ENCODE data around the gene USO1. TPM values are rescaled to one million over a fixed set of nuclear protein-coding genes. Genes with fewer than 3 reads are reported as not detected.
A peak's percentile ranks its signal among the peaks of the same experiment; 100 is the strongest.
"Not testable (repeated sequence)": the region's sequence is repeated elsewhere in the genome, so short reads cannot be mapped to it uniquely, and the experiment has no call there.

The USO1 gene
- polyA plus RNA-seq, 1 donor: 78.1 TPM

DNA sequence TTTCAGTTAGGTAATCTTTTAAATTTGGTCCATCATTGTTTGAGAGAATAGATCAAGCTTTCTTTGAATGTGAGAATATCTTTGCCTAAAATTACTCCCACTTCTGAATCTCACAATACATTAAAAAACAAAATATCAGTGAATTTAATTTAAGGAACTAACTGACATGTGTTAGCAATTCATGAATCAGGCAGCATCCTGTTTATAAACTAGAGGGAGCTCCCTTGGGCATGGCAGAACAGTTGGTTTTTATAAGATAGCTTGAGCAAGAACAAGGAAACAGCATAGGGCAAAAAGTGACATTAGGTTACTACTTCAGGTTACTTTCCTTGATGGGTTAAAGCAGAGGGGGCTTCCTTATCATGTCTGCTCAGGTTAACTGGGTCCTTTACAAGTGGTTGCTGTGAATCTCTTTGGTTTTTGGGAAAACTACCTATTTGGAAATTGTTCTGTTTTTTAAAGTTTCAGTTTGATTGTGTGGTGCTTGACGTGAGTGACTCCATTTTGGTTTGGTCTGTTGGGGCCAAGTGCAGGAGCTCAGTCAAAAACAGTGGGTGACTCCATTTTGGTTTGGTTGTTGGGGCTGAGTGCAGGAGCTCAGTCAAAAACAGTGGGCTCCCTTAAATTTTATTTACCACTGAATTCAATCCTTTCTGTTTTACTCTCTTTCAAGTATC lies 109.9 kb downstream of the USO1 start:
- Histone ChIP-seq H3K4me3 (ENCODE audit: low read length) (no peak overlapping the region), H3K27me3 (ENCODE audit: control insufficient read depth, insufficient read depth, low read length) (no peaks in the 10 kb centered on the region), H3K4me1 (ENCODE audit: control insufficient read depth, insufficient read depth, low read length) (no peaks in the 10 kb centered on the region), H3K27ac (ENCODE audit: low read length) (no peak overlapping the region), H3K36me3 (ENCODE audit: control insufficient read depth, insufficient read depth, low read length) (no peaks in the 10 kb centered on the region), H3K9me3 (ENCODE audit: control insufficient read depth, low read depth, low read length) (no peaks in the 10 kb centered on the region)
- WGBS (ENCODE audit: insufficient coverage, low lambda C conversion rate): no CpG with 5 or more reads among the region's 1 CpG
- DNase-seq: no peak

- H3K36me3 ChIP-seq (ENCODE audit: control insufficient read depth, insufficient read depth, low read length): no peaks in the 10 kb centered on the region
- WGBS (ENCODE audit: insufficient coverage, low lambda C conversion rate): 71% methylated on average over 1 of the region's 2 CpGs
- H3K4me1 ChIP-seq (ENCODE audit: control insufficient read depth, insufficient read depth, low read length): no peaks in the 10 kb centered on the region
- H3K4me3 ChIP-seq (ENCODE audit: low read length): no peak overlapping the region
- DNase-seq: no peak
- H3K27me3 ChIP-seq (ENCODE audit: control insufficient read depth, insufficient read depth, low read length): no peaks in the 10 kb centered on the region
- no peaks in the 10 kb centered on the region for H3K9me3 ChIP-seq (ENCODE audit: control insufficient read depth, low read depth, low read length)
- H3K27ac ChIP-seq (ENCODE audit: low read length): no peak overlapping the region
Observed at GRCh38 chr4:75834772-75835154, 110.4 kb downstream of the USO1 start.

DNA sequence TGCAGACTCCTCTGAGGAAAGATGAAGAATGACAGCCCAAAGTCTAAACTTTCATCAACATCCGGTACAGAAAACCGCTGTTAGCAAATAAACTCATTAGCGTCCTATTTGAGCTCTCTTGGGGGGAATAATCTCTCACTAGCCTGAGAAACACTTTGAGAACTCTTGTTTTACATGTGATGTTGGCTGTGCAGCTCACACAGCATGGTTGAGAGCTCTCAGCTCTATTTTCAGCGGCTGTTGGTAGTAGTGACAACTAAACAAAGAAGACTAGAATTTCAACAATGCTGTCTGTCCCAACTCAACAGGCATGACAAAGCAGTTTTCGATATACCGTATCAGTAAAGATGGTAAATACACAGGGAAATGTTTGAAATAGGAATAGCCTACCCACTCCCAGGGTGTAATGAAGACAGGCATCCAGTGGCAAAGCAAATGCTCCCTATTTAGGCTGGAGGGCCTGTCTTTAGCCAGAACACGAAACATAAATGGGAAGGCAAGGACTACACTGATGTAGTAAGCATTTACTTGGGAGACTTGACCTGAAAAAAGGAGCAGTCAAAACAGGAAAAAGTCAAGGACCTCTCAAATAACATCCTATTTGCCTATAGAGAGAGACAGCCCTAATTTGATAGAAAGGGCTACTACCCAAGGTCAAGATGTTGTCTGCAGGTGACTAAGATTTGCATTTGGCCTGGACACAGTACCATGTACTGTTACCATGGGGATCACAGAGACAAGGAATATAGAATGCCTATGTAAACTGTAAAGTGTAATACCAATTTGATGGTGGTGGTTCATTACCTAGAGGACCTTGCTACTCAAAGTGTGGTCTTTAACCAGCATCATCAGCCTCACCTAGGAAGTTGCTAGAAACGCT lies 117.5 kb downstream of the USO1 start:
- no peaks in the 10 kb centered on the region for H3K9me3 ChIP-seq (ENCODE audit: control insufficient read depth, low read depth, low read length)
- no peak overlapping the region for H3K4me3 ChIP-seq (ENCODE audit: low read length)
- no CpG with 5 or more reads among the region's 8 CpGs for WGBS (ENCODE audit: insufficient coverage, low lambda C conversion rate)
- DNase-seq: no peak
- no peaks in the 10 kb centered on the region for H3K36me3 ChIP-seq (ENCODE audit: control insufficient read depth, insufficient read depth, low read length)
- peaks cover 5% of the 10 kb centered on the region for H3K4me1 ChIP-seq (ENCODE audit: control insufficient read depth, insufficient read depth, low read length)
- no peaks in the 10 kb centered on the region for H3K27me3 ChIP-seq (ENCODE audit: control insufficient read depth, insufficient read depth, low read length)
- H3K27ac ChIP-seq (ENCODE audit: low read length): no peak overlapping the region

GRCh38 chr4:75843596-75843995 lies 119.2 kb downstream of the USO1 start:
- no peaks in the 10 kb centered on the region for H3K9me3 ChIP-seq (ENCODE audit: control insufficient read depth, low read depth, low read length)
- H3K4me3 ChIP-seq (ENCODE audit: low read length): no peak overlapping the region
- no peak for DNase-seq
- no peak overlapping the region for H3K27ac ChIP-seq (ENCODE audit: low read length)
- no peaks in the 10 kb centered on the region for H3K27me3 ChIP-seq (ENCODE audit: control insufficient read depth, insufficient read depth, low read length)
- no CpG with 5 or more reads among the region's 4 CpGs for WGBS (ENCODE audit: insufficient coverage, low lambda C conversion rate)
- H3K36me3 ChIP-seq (ENCODE audit: control insufficient read depth, insufficient read depth, low read length): no peaks in the 10 kb centered on the region
- peaks cover 8% of the 10 kb centered on the region for H3K4me1 ChIP-seq (ENCODE audit: control insufficient read depth, insufficient read depth, low read length)

- Histone ChIP-seq H3K4me1 (ENCODE audit: control insufficient read depth, insufficient read depth, low read length) (peaks cover 8% of the 10 kb centered on the region), H3K9me3 (ENCODE audit: control insufficient read depth, low read depth, low read length) (no peaks in the 10 kb centered on the region), H3K27me3 (ENCODE audit: control insufficient read depth, insufficient read depth, low read length) (no peaks in the 10 kb centered on the region), H3K36me3 (ENCODE audit: control insufficient read depth, insufficient read depth, low read length) (no peaks in the 10 kb centered on the region), H3K4me3 (ENCODE audit: low read length) (no peak overlapping the region), H3K27ac (ENCODE audit: low read length) (peak overlapping the region; percentile 20)
- WGBS (ENCODE audit: insufficient coverage, low lambda C conversion rate): no CpG with 5 or more reads among the region's 3 CpGs
- DNase-seq: peak; percentile 17 to 50
Observed at GRCh38 chr4:75844151-75844662, 119.8 kb downstream of the USO1 start.

GRCh38 chr4:75845992-75846391 lies 121.6 kb downstream of the USO1 start:
- no peak for DNase-seq
- Histone ChIP-seq H3K4me3 (ENCODE audit: low read length) (no peak overlapping the region), H3K36me3 (ENCODE audit: control insufficient read depth, insufficient read depth, low read length) (no peaks in the 10 kb centered on the region), H3K4me1 (ENCODE audit: control insufficient read depth, insufficient read depth, low read length) (peaks cover 8% of the 10 kb centered on the region), H3K27ac (ENCODE audit: low read length) (no peak overlapping the region), H3K9me3 (ENCODE audit: control insufficient read depth, low read depth, low read length) (no peaks in the 10 kb centered on the region), H3K27me3 (ENCODE audit: control insufficient read depth, insufficient read depth, low read length) (no peaks in the 10 kb centered on the region)
- WGBS (ENCODE audit: insufficient coverage, low lambda C conversion rate): 100% methylated on average over 1 of the region's 2 CpGs

- peak; percentile 78 to 84 for DNase-seq
- H3K27me3 ChIP-seq (ENCODE audit: control insufficient read depth, insufficient read depth, low read length); H3K4me1 ChIP-seq (ENCODE audit: control insufficient read depth, insufficient read depth, low read length); H3K4me3 ChIP-seq (ENCODE audit: low read length); H3K27ac ChIP-seq (ENCODE audit: low read length); H3K9me3 ChIP-seq (ENCODE audit: control insufficient read depth, low read depth, low read length); H3K36me3 ChIP-seq (ENCODE audit: control insufficient read depth, insufficient read depth, low read length): not testable (repeated sequence)
- no CpG with 5 or more reads among the region's 14 CpGs for WGBS (ENCODE audit: insufficient coverage, low lambda C conversion rate)
Observed at GRCh38 chr4:75848171-75848760, 123.9 kb downstream of the USO1 start.

DNA sequence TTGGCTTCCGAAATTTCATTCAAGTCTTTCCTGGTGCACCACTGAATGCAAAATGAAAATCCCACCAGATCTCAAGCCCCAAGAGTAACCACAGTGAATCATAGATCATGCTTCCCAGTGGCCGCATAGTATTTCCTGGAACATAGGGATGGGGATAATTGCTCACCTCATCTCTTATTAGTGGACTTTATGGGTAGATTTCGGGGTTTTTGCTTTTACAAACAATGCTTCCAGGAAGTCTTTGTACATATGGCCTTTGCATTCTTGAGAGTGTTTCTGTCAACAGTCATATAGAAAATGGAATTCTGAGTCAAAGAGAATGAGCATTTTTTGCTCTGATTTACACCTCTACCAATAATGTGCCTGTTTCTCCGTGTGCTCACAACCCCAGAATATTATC lies 124.5 kb downstream of the USO1 start:
- H3K27me3 ChIP-seq (ENCODE audit: control insufficient read depth, insufficient read depth, low read length): no peaks in the 10 kb centered on the region
- H3K9me3 ChIP-seq (ENCODE audit: control insufficient read depth, low read depth, low read length): no peaks in the 10 kb centered on the region
- peaks cover 8% of the 10 kb centered on the region for H3K4me1 ChIP-seq (ENCODE audit: control insufficient read depth, insufficient read depth, low read length)
- no peak overlapping the region for H3K4me3 ChIP-seq (ENCODE audit: low read length)
- no peak for DNase-seq
- 75% methylated on average over 1 of the region's 4 CpGs for WGBS (ENCODE audit: insufficient coverage, low lambda C conversion rate)
- H3K27ac ChIP-seq (ENCODE audit: low read length): no peak overlapping the region
- H3K36me3 ChIP-seq (ENCODE audit: control insufficient read depth, insufficient read depth, low read length): no peaks in the 10 kb centered on the region

DNA sequence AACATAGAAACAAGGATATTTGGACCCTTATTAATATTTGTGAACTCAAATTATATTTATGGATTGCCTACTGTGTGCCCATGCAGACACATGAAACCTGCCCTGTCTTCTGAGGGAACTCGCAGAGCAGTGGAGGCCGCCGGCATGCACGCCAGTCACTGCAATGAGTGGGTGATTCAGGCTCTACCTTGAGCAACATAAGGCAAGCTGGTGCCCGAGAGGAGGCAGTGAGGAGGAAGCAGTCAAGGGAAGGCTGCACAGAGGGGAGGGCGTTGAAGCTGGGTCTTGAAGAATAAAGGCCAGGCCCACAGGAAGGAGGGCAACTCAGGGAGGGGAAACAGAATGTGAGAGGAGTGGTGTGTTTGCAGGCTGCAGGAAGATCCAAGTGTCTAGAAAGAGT lies 125.1 kb downstream of the USO1 start:
- no peaks in the 10 kb centered on the region for H3K36me3 ChIP-seq (ENCODE audit: control insufficient read depth, insufficient read depth, low read length)

DNA sequence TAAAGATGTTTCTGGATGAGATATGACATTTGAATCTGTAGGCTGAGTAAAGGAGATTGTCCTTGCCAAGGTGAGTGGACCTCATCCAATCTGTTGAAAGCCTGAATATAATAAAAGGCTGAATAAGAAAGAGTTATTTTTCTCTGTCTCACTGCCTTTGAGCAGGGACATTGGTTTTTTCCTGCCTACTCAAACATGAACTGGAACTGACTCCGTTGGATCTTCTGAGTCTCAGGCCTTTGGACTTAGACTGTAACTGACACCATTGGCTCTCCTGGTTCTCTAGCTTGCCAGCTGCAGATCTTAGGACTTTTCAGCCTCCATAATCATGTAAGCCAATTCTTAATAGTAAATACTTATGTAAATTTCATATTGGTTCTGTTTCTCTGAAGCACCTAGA lies 134.3 kb downstream of the USO1 start:
- no peak for DNase-seq
- no peaks in the 10 kb centered on the region for H3K36me3 ChIP-seq (ENCODE audit: control insufficient read depth, insufficient read depth, low read length)
- H3K27ac ChIP-seq (ENCODE audit: low read length): no peak overlapping the region
- no peak overlapping the region for H3K4me3 ChIP-seq (ENCODE audit: low read length)
- no CpG with 5 or more reads among the region's 1 CpG for WGBS (ENCODE audit: insufficient coverage, low lambda C conversion rate)
- H3K27me3 ChIP-seq (ENCODE audit: control insufficient read depth, insufficient read depth, low read length): no peaks in the 10 kb centered on the region
- H3K9me3 ChIP-seq (ENCODE audit: control insufficient read depth, low read depth, low read length): no peaks in the 10 kb centered on the region
- H3K4me1 ChIP-seq (ENCODE audit: control insufficient read depth, insufficient read depth, low read length): no peaks in the 10 kb centered on the region

More for the DNA sequence above, 125.1 kb downstream of the USO1 start:
- H3K4me3 ChIP-seq (ENCODE audit: low read length): no peak overlapping the region
- no CpG with 5 or more reads among the region's 6 CpGs for WGBS (ENCODE audit: insufficient coverage, low lambda C conversion rate)
- H3K9me3 ChIP-seq (ENCODE audit: control insufficient read depth, low read depth, low read length): no peaks in the 10 kb centered on the region
- no peak for DNase-seq
- no peak overlapping the region for H3K27ac ChIP-seq (ENCODE audit: low read length)
- H3K27me3 ChIP-seq (ENCODE audit: control insufficient read depth, insufficient read depth, low read length): no peaks in the 10 kb centered on the region
- peaks cover 7% of the 10 kb centered on the region for H3K4me1 ChIP-seq (ENCODE audit: control insufficient read depth, insufficient read depth, low read length)

Data from large intestine (tissue), 3 donors.